Astrocyte of the spinal cord (primary cell): ENCODE measurements around the gene AUTS2.

ENCODE experiments used
- DNase-seq: peaks from one replicate; pipeline ENCODE4 v3.0.0; 2011; ENCODE audit warnings: low read depth, low spot score
- H3K4me3 ChIP-seq: 2 replicates; pipeline ENCODE4 v1.5.1; 2011; ENCODE audit warnings: low read depth, mild to moderate bottlenecking, low read length, moderate library complexity
- in situ Hi-C: cut with HindIII; loops from 2 replicates; pipeline ENCODE4 v1.10.0; 2017; ENCODE audit warnings: low sequenced_read_pairs
- TF ChIP-seq, protein P1 (sequence below): IDR thresholded peaks from 2 replicates; pipeline ENCODE4 v1.5.1; 2012; ENCODE audit warnings: low read depth, mild to moderate bottlenecking, low read length, inconsistent platforms

Gene AUTS2

DNA sequence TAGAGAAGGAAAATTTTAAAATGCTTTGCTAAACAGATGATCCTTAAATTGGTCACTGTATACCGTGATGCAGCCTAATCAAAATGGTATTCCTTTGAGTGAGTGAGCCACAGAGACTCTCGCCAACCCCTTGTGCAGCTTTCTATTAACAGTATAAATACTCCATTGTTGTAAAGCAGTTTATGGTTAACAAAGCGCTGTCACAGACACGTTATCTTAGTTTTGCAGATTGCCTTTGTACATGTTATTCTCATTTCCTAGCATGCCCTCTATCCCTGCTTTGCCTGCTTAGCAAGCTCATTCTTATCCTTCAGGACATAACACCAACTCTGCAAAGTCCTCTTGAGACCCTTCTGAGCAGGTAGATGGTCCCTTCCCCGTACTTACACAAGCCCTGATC lies 694.4 kb downstream of the AUTS2 start:
- DNase-seq = no peak
- TF ChIP-seq, protein P1, sequence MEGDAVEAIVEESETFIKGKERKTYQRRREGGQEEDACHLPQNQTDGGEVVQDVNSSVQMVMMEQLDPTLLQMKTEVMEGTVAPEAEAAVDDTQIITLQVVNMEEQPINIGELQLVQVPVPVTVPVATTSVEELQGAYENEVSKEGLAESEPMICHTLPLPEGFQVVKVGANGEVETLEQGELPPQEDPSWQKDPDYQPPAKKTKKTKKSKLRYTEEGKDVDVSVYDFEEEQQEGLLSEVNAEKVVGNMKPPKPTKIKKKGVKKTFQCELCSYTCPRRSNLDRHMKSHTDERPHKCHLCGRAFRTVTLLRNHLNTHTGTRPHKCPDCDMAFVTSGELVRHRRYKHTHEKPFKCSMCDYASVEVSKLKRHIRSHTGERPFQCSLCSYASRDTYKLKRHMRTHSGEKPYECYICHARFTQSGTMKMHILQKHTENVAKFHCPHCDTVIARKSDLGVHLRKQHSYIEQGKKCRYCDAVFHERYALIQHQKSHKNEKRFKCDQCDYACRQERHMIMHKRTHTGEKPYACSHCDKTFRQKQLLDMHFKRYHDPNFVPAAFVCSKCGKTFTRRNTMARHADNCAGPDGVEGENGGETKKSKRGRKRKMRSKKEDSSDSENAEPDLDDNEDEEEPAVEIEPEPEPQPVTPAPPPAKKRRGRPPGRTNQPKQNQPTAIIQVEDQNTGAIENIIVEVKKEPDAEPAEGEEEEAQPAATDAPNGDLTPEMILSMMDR = no peak
- no peak overlapping the region for H3K4me3 ChIP-seq
- in situ Hi-C loops = no loop called here

DNA sequence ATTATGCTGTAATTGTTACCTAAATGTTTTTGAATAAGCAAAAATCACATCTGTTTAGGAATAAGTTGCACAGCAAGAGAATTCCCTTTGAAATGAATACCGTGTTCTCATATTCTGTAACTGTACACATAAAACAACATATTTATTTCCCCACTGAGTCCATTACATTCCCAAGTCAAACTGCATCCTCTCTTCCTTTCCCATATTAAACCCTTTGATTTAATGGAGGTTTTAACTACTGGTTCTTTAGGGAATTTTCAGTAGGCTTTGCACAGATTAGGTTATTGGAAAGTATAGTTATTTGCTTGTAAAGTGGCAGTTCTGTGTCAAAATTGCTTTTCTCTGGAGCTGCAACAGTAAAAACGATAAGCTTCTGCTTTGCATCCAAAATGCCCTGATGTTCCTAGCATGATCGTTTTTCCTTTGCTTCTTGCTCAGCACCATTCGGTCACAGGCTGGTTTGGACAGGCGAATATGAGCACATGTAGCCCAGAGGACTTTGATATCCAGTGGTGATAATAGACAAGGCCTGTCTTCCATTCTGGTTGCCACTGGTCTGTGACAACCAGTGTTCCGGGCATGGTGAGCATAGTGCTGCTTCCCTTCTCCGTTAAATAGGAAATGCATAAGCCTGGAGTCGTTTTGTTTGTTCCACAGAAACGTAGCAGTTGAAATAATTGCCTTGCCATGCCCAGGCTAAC lies 696.1 kb downstream of the AUTS2 start:
- in situ Hi-C loops = no loop called here
- TF ChIP-seq, protein P1 = no peak
- no peak for DNase-seq
- no peak overlapping the region for H3K4me3 ChIP-seq

GRCh38 chr7:70298780-70299471 lies 700.7 kb downstream of the AUTS2 start:
- no peak for DNase-seq

GRCh38 chr7:70299472-70299807 lies 701.2 kb downstream of the AUTS2 start:
- H3K4me3 ChIP-seq = no peak overlapping the region
- in situ Hi-C loops = no loop called here
- no peak for DNase-seq
- TF ChIP-seq, protein P1 = no peak

More at GRCh38 chr7:70298780-70299471, 700.7 kb downstream of the AUTS2 start:
- TF ChIP-seq, protein P1 = no peak
- in situ Hi-C loops = no loop called here
- no peak overlapping the region for H3K4me3 ChIP-seq

GRCh38 chr7:70301673-70302185 lies 703.5 kb downstream of the AUTS2 start:
- in situ Hi-C loops = no loop called here
- TF ChIP-seq, protein P1 = no peak
- DNase-seq = no peak
- H3K4me3 ChIP-seq = no peak overlapping the region

DNA sequence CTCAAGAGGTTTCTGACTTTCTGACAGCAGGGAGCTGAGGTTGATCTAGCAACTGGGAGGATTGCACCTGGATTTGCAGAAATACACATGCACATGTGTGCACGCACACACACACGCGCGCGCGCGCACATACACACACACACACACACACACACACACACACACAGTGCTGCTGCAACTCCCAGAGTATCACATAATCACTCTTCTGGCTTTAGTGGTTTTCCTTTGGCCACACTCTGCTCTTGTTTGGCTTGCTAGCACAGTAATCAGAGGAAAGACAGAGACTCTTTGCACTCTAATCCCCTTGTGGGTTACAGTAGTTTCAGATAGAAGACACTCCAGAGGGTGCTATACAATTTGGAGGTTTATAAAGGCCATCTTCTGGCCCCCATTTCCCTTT lies 705.0 kb downstream of the AUTS2 start:
- TF ChIP-seq, protein P1 = no peak
- no peak for DNase-seq
- in situ Hi-C loops = no loop called here
- no peak overlapping the region for H3K4me3 ChIP-seq
